A673 (cell line): ENCODE results near the gene CFAP20DC.

Experiments used
- CTCF ChIP-seq: fragments of 300-800, 200-600 bp; sonication (generic); conservative IDR thresholded peaks from 2 replicates; pipeline ENCODE4 v1.5.1; 2017; ENCODE audit warnings: low read depth, mild to moderate bottlenecking, antibody characterized with exemption, low read length, moderate library complexity, mixed read lengths
- EZH2 ChIP-seq: fragments of 200-600 bp; sonication (generic); IDR thresholded peaks from 2 replicates; pipeline ENCODE4 v1.6.1; 2017; ENCODE audit warnings: borderline replicate concordance, low read depth, mild to moderate bottlenecking, mixed read lengths, antibody characterized with exemption, low read length; ENCODE audit not compliant: poor library complexity, severe bottlenecking

- TF ChIP-seq EZH2 (no peak), CTCF (no peak)
These were observed 42.9 kb downstream of the CFAP20DC start for GRCh38 chr3:59006634-59007517.
